ENCODE measurements around the gene EHD4.
A peak's percentile ranks its signal among the peaks of the same experiment; 100 is the strongest.

Gene EHD4

DNA sequence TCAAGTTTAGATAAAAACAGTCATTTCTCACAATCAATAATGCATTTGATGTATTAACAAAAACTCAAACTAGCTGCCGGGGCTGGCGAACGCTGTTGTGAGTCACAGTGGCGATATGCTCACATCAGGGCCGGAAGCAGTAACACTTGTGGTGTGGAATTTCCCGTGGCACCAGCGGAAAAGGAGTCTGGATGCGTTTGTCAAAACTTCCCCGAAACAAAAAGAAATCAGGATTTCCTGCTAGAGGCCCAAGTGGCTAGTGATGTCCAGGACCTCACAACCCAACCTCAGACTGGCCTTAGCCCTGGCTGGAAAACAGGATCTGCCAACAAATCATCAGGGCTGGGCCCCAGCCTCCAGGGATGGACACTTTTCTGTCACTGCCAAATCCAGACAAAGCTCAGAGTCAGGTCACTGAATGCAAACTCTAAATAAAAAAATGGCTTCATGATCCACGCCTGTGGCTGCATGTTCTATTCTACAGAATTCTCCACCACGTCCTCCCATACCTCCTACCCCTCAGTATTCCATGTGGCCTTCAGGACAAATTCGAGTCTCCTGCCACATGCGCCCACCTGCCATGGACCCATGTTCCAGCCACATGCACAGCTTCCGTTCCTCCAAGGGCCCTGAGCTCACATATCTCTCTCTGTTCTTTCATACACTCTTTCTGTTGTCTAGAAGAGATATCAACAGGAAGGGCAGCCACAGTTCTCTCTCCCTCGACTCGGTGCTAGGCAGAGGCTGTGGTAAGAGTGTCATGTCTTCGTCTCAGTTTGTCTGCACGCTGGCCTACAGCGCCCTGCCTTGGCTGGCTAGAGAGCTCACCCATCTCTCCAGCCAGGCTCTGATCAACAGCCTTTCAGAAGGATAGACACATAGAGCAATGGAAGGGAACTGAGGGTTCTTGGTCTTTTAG, 35.4 kb downstream of the EHD4 start:
- DNase-seq (ENCODE audit: low read depth): no peak

GRCh38 chr15:41936155-41936554, 36.2 kb downstream of the EHD4 start:
- DNase-seq (ENCODE audit: low read depth): no peak

DNA sequence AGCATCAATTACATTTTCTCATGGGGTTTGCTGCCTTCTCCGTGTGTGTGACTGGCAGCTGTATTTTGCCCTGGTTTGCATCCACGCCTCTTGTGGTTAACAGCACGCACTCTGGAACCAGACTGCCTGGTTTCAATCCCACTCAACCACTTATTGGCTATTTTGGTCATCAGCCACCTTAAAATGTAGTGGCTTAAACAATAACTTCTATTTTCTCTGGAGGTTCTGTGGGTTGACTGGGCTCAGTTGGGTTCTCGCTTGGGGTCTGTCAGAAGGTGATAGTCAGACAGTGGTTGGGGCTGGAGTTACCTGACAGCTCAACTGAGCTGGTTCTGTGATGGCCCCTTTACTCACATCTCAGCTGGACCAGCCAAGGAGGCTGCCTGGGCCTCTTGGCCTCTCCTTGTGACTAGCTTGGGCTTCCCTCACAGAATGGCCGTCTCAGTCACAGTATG, 36.8 kb downstream of the EHD4 start:
- DNase-seq (ENCODE audit: low read depth): no peak

- no peak for DNase-seq (ENCODE audit: low read depth)
These were observed 37.5 kb downstream of the EHD4 start for GRCh38 chr15:41934843-41935242.

DNA sequence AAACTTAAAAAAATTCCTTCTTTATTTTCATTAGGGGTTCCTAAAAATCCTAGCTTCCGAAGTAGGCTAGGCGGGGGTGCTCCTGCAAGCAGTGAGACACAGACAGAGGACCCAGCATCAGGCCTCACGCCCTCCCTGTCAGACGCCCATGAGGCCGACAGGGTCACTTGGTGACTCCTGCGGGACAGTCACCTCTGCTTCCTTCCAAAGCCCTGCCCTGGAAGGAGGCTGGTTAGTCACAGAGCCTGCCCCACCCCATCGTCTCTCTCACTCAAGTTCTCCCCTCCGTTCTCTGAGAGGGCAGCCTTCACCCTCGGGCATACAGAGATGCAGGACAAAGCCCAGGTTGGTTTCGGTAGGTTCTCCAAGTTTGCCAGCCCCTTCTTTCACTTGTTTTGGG, 38.6 kb downstream of the EHD4 start:
- DNase-seq (ENCODE audit: low read depth): no peak

- DNase-seq (ENCODE audit: low read depth): no peak
These were observed 39.0 kb downstream of the EHD4 start for GRCh38 chr15:41933326-41933725.

DNA sequence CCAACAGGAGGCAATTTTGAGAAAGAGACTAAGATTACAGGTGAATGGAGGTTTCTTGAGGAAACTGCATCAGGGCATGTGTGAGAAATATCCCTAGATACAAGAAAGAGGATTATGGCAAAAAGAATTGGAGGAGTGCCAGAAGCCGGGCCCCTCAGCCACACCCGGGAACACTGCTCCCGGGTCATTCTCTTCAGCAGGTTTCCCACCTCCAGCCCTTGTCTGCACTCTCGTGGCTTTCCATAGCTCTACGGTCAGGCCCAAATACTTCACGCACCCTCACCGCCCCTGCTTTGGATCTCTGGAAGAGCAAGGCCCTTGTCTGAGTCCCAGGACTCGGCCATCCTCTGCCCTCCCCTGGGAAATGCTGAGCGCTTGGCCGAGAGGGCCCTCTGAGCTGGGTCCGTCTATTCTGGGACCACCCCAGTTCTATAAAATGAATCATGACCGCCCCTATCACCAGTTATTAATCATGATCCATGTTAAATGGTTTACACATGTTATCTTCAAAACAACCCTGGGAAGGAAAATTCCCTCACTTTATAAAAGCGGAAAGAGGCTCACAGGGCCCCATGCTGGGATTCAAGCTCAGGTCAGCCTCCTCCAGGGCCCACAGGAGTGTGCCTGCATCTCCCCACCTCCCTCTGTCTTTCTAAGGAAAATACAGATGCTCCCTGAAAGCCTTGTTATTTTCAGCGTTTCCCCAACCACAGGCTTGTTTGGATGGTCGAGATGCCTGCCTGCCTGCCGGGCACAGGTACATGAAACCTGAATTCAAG, 39.7 kb downstream of the EHD4 start:
- no peak for DNase-seq (ENCODE audit: low read depth)

- no peak for DNase-seq (ENCODE audit: low read depth)
These were observed 40.3 kb downstream of the EHD4 start for GRCh38 chr15:41932101-41932500.

DNA sequence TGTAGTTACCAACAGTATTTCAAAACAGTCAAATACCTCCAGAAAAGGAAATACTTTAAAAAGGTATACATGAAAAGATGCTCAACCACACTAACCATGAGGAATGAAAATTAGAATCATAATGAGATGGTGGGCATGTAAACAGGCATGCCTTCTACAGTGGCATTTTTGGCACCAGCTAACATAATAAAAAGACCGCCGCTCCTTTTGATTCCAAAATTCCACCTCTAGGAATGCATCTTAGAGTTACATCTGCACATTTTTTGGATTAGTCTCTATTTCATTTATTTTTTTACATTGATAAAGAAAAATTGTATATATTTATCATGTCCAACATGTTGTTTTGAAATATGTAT, 41.5 kb downstream of the EHD4 start:
- no peak for DNase-seq (ENCODE audit: low read depth)

DNA sequence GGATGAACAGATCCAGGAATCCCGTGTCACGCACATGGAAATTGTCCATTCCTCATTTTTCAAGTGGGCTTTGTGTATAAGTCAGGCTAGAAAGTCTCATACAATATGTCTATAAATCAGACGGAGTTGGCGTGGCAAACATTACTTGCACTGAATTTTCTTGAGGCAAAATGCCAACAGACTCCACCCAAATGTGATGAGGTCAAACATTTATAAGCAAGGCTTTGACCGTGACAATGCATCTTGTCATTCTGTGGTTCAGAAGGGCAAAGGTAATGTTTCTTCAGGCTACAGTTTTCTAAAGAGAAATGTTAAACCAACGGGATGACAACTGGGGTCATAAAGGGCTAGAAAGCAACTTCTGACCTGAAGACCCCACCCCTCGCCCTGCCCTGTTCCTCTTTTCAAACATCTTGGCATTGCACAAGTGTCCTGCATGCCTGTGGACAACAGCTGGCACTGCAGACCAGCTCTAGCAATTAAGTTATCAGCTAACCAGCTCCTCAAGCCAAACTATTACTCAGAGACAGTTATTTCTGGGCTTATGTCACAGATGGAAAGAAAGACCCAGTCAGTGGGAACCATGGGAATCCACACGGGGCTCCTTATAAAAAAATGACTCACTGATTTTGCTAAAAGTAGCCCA, 42.0 kb downstream of the EHD4 start:
- DNase-seq (ENCODE audit: low read depth): peak; percentile 95

DNA sequence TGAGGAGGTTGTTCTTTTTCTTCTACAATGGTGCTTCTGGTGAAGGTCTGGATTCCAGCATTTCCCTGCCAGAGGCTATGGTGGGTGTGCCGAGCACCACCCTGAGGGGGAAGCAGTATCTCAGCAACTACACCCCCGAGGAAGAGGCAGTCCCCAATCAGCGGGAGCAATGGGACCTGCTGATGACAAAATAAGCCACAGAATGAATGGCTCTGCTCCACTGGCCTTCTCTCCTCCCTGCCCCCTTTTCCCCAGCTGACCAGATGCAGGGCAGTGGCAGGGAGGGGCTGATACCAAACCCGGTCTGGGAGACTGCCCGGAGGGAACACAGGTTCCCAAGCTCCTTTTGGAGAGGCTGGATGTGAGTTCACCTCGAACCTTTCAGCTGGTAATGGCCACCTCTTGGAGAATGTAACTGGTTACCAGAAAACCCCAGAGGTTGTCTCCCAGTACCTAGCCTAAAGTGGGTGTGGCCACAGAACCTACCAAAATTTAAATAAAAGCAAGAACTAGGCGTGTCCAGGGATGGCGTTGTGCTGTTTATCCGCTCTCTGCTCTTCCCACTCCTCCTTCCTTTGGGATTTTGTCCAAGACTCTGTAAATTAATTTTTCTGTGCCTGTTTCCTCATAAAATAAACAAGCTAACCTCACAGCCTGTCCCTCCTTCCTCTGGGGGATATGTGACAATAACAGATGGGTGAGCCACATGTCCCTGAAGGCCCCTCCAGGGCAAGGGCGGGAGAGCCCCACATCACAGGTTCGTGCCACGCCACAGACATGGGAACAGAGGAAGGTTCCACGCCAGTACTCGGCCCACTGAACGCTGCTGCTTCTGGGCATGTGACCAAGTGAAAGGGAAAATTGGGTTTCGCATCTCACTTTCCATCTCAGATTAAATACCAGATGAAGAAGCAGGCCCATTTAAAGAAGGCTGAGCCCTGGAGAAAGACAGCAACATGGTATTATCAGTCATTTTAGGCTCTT, 43.4 kb downstream of the EHD4 start:
- no peak for DNase-seq (ENCODE audit: low read depth)

- no peak for DNase-seq (ENCODE audit: low read depth)
These were observed 44.3 kb downstream of the EHD4 start for GRCh38 chr15:41928100-41928499.

GRCh38 chr15:41927536-41927935, 44.8 kb downstream of the EHD4 start:
- DNase-seq (ENCODE audit: low read depth): no peak

- DNase-seq (ENCODE audit: low read depth): no peak
These were observed 45.9 kb downstream of the EHD4 start for GRCh38 chr15:41926185-41927056.

- no peak for DNase-seq (ENCODE audit: low read depth)
These were observed 47.2 kb downstream of the EHD4 start for GRCh38 chr15:41925086-41925608.

- DNase-seq (ENCODE audit: low read depth): no peak
These were observed 48.9 kb downstream of the EHD4 start for GRCh38 chr15:41923401-41923997.

- no peak for DNase-seq (ENCODE audit: low read depth)
These were observed 50.0 kb downstream of the EHD4 start for GRCh38 chr15:41922353-41922752.

- DNase-seq (ENCODE audit: low read depth): no peak
These were observed 50.7 kb downstream of the EHD4 start for GRCh38 chr15:41921639-41922038.

DNA sequence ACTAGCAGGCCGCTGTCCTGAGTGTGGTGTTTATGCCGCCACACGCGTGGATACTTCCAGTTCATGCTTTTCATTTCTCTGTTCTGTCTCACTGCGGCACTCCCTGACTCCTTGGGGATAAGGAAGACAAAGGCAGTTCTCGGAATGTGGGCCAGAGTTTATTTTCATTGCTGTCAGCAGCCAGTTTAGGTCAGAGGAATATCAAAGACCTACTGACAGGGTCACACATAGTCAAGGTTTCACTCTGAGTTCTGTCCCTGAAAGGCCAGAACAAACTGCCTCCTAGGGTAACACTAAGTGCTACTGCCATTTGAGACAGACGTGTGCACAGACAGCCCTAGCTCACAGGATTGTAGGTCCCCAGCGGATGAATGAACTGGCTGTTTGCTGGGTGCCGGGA, 51.2 kb downstream of the EHD4 start:
- DNase-seq (ENCODE audit: low read depth): no peak
